Activated naive CD4-positive, alpha-beta T cell treated with anti-CD3 and anti-CD28 coated beads for 36 hours (primary cell): ENCODE data around the gene NRF1. TPM values are rescaled to one million over a fixed set of nuclear protein-coding genes. Genes with fewer than 3 reads are reported as not detected.
A peak's percentile ranks its signal among the peaks of the same experiment; 100 is the strongest.

Source experiments
- CTCF ChIA-PET: fragments of 350-600 bp; sonication (Branson Sonifier 250); formaldehyde crosslinking; loops from one replicate; lab custom pipeline; 2021; ENCODE audit warnings: antibody characterized with exemption; lab: Charles Lee
- DNase-seq: peaks from one replicate; pipeline ENCODE4 v3.0.0-alpha.2; 2020
- H3K27ac Mint-ChIP-seq: one replicate; pipeline ENCODE4 v1.8.0; 2021; ENCODE audit warnings: mild to moderate bottlenecking, mixed read lengths
- H3K27me3 Mint-ChIP-seq: one replicate; pipeline ENCODE4 v1.8.0; 2021; ENCODE audit warnings: low read depth, mixed read lengths
- H3K36me3 Mint-ChIP-seq: one replicate; pipeline ENCODE4 v1.8.0; 2021; ENCODE audit warnings: low read depth, mixed read lengths
- H3K4me1 Mint-ChIP-seq: one replicate; pipeline ENCODE4 v1.8.0; 2021; ENCODE audit warnings: low read depth, mixed read lengths
- H3K4me3 Mint-ChIP-seq: one replicate; pipeline ENCODE4 v1.8.0; 2021; ENCODE audit warnings: mild to moderate bottlenecking, moderate library complexity, mixed read lengths
- H3K9me3 Mint-ChIP-seq: one replicate; pipeline ENCODE4 v1.8.0; 2021; ENCODE audit warnings: mixed read lengths
- intact Hi-C: fragments of 100-400 bp; cut with micrococcal nuclease; formaldehyde crosslinking; loops from one replicate; pipeline ENCODE4 v1.15.1; 2023
- total RNA-seq, 2 experiments: library from RNA; stranded (reverse); gene quantifications; one replicate each; pipeline ENCODE4 v1.2.3, GENCODE V29; 2021

Gene NRF1
- total RNA-seq, 2 experiments from 2014 or later: 18.5 to 21.5 TPM

- Mint-ChIP-seq H3K36me3 (peaks cover 35% of the 10 kb centered on the region), H3K27ac (peak overlapping the region; percentile 98), H3K27me3 (no peaks in the 10 kb centered on the region), H3K4me3 (peak overlapping the region; percentile 97), H3K4me1 (peaks cover 49% of the 10 kb centered on the region), H3K9me3 (no peaks in the 10 kb centered on the region)
- CTCF ChIA-PET: interaction anchor here (1.3 to 1.4 kb wide), 2 partner anchors 30 to 220 kb away, joined by 3 read pairs; no protein-coding TSS in a partner anchor
- no peak for DNase-seq
- intact Hi-C loops: loop anchor here (2.0 to 10.0 kb wide), 3 partner anchors 171 to 385 kb away; partner anchors contain the start of gene AHCYL2
These were observed 1.9 kb upstream of the NRF1 start for GRCh38 chr7:129609666-129610065.

- intact Hi-C loops: loop anchor here (1.0 to 10.0 kb wide), 6 partner anchors 79 to 386 kb away; partner anchors contain the start of genes AHCYL2 and SMKR1
- H3K36me3 Mint-ChIP-seq: peaks cover 35% of the 10 kb centered on the region
These were observed 743 bp upstream of the NRF1 start for GRCh38 chr7:129610709-129611245.

GRCh38 chr7:129612112-129613015, 844 bp downstream of the NRF1 start:
- H3K27ac Mint-ChIP-seq: peak overlapping the region; percentile 87

More at GRCh38 chr7:129610709-129611245, 743 bp upstream of the NRF1 start:
- DNase-seq: peak; percentile 22
- Mint-ChIP-seq H3K4me1 (peaks cover 56% of the 10 kb centered on the region), H3K4me3 (peak overlapping the region; percentile 97), H3K9me3 (no peaks in the 10 kb centered on the region), H3K27ac (peak overlapping the region; percentile 98), H3K27me3 (no peaks in the 10 kb centered on the region)
- CTCF ChIA-PET: interaction anchor here (0.6 to 1.6 kb wide), 3 partner anchors 29 to 235 kb away, joined by 3 to 5 read pairs (median 3); no protein-coding TSS in a partner anchor

GRCh38 chr7:129613016-129613337, 1.5 kb downstream of the NRF1 start:
- H3K36me3 Mint-ChIP-seq: peaks cover 25% of the 10 kb centered on the region
- peak overlapping the region; percentile 84 for H3K4me3 Mint-ChIP-seq
- no peaks in the 10 kb centered on the region for H3K27me3 Mint-ChIP-seq
- DNase-seq: no peak
- intact Hi-C loops: loop anchor here (10.0 kb wide), 1 partner anchor 388 kb away; the partner anchor contains the start of gene AHCYL2
- H3K9me3 Mint-ChIP-seq: no peaks in the 10 kb centered on the region
- H3K27ac Mint-ChIP-seq: peak overlapping the region; percentile 87
- peaks cover 60% of the 10 kb centered on the region for H3K4me1 Mint-ChIP-seq
- CTCF ChIA-PET: interaction anchor here (0.7 to 2.5 kb wide), 13 partner anchors 8 to 351 kb away, joined by 3 to 14 read pairs (median 5); no protein-coding TSS in a partner anchor

More at GRCh38 chr7:129612112-129613015, 844 bp downstream of the NRF1 start:
- no peaks in the 10 kb centered on the region for H3K9me3 Mint-ChIP-seq
- H3K27me3 Mint-ChIP-seq: no peaks in the 10 kb centered on the region
- peaks cover 26% of the 10 kb centered on the region for H3K36me3 Mint-ChIP-seq
- peak; percentile 48 for DNase-seq
- H3K4me1 Mint-ChIP-seq: peaks cover 57% of the 10 kb centered on the region
- intact Hi-C loops: loop anchor here (1.0 to 10.0 kb wide), 3 partner anchors 23 to 388 kb away; partner anchors contain the start of gene AHCYL2
- CTCF ChIA-PET: interaction anchor here (0.7 to 2.5 kb wide), 16 partner anchors 9 to 350 kb away, joined by 3 to 14 read pairs (median 5); no protein-coding TSS in a partner anchor
- H3K4me3 Mint-ChIP-seq: peak overlapping the region; percentile 84

GRCh38 chr7:129615018-129615417, 3.5 kb downstream of the NRF1 start:
- Mint-ChIP-seq H3K4me1 (peaks cover 66% of the 10 kb centered on the region), H3K36me3 (peaks cover 11% of the 10 kb centered on the region), H3K27me3 (no peaks in the 10 kb centered on the region), H3K27ac (peak overlapping the region; percentile 73), H3K9me3 (no peaks in the 10 kb centered on the region), H3K4me3 (no peak overlapping the region)
- intact Hi-C loops: loop anchor here (1.0 to 10.0 kb wide), 5 partner anchors 176 to 395 kb away; partner anchors contain the start of gene AHCYL2
- CTCF ChIA-PET: interaction anchor here (0.6 to 1.4 kb wide), 10 partner anchors 9 to 394 kb away, joined by 3 to 5 read pairs (median 3); no protein-coding TSS in a partner anchor
- peak; percentile 77 for DNase-seq

- no peak for DNase-seq
- Mint-ChIP-seq H3K36me3 (peaks cover 3% of the 10 kb centered on the region), H3K27ac (no peak overlapping the region), H3K4me3 (no peak overlapping the region), H3K27me3 (no peaks in the 10 kb centered on the region), H3K9me3 (no peaks in the 10 kb centered on the region), H3K4me1 (peaks cover 61% of the 10 kb centered on the region)
- intact Hi-C loops: loop anchor here (10.0 kb wide), 1 partner anchor 392 kb away; the partner anchor contains the start of gene AHCYL2
- CTCF ChIA-PET: interaction anchor here (1.4 kb wide), 1 partner anchor 11 kb away, joined by 5 read pairs; no protein-coding TSS in a partner anchor
These were observed 5.0 kb downstream of the NRF1 start for GRCh38 chr7:129616530-129616929.

- no peak for DNase-seq
- intact Hi-C loops: loop anchor here (10.0 kb wide), 1 partner anchor 392 kb away; the partner anchor contains the start of gene AHCYL2
- H3K9me3 Mint-ChIP-seq: no peaks in the 10 kb centered on the region
- peaks cover 63% of the 10 kb centered on the region for H3K4me1 Mint-ChIP-seq
- CTCF ChIA-PET: interaction anchor here (0.6 kb wide), 1 partner anchor 40 kb away, joined by 3 read pairs; no protein-coding TSS in a partner anchor
- H3K36me3 Mint-ChIP-seq: peaks cover 3% of the 10 kb centered on the region
- no peaks in the 10 kb centered on the region for H3K27me3 Mint-ChIP-seq
- no peak overlapping the region for H3K4me3 Mint-ChIP-seq
- no peak overlapping the region for H3K27ac Mint-ChIP-seq
These were observed 5.7 kb downstream of the NRF1 start for GRCh38 chr7:129617178-129617577.

- CTCF ChIA-PET: interaction anchor here (0.6 kb wide), 1 partner anchor 40 kb away, joined by 3 read pairs; no protein-coding TSS in a partner anchor
- no peaks in the 10 kb centered on the region for H3K9me3 Mint-ChIP-seq
- peaks cover 3% of the 10 kb centered on the region for H3K36me3 Mint-ChIP-seq
- intact Hi-C loops: loop anchor here (10.0 kb wide), 1 partner anchor 393 kb away; the partner anchor contains the start of gene AHCYL2
- H3K4me3 Mint-ChIP-seq: no peak overlapping the region
- H3K27ac Mint-ChIP-seq: no peak overlapping the region
- DNase-seq: no peak
- H3K27me3 Mint-ChIP-seq: no peaks in the 10 kb centered on the region
- H3K4me1 Mint-ChIP-seq: peaks cover 65% of the 10 kb centered on the region
These were observed 6.1 kb downstream of the NRF1 start for GRCh38 chr7:129617652-129618051.

GRCh38 chr7:129626896-129627295, 15.4 kb downstream of the NRF1 start:
- H3K4me1 Mint-ChIP-seq: peaks cover 42% of the 10 kb centered on the region
- DNase-seq: no peak
- no peak overlapping the region for H3K27ac Mint-ChIP-seq
- H3K9me3 Mint-ChIP-seq: no peaks in the 10 kb centered on the region
- CTCF ChIA-PET: interaction anchor here (1.4 kb wide), 1 partner anchor 8 kb away, joined by 3 read pairs; no protein-coding TSS in a partner anchor
- intact Hi-C loops: no loop called here
- no peaks in the 10 kb centered on the region for H3K36me3 Mint-ChIP-seq
- H3K27me3 Mint-ChIP-seq: no peaks in the 10 kb centered on the region
- H3K4me3 Mint-ChIP-seq: no peak overlapping the region

GRCh38 chr7:129630341-129630740, 18.8 kb downstream of the NRF1 start:
- intact Hi-C loops: no loop called here
- Mint-ChIP-seq H3K4me1 (peaks cover 40% of the 10 kb centered on the region), H3K27ac (no peak overlapping the region)

GRCh38 chr7:129634361-129635034, 23.0 kb downstream of the NRF1 start:
- no peaks in the 10 kb centered on the region for H3K36me3 Mint-ChIP-seq
- CTCF ChIA-PET: interaction anchor here (0.6 to 2.0 kb wide), 15 partner anchors 8 to 467 kb away, joined by 3 to 8 read pairs (median 3); no protein-coding TSS in a partner anchor
- intact Hi-C loops: loop anchor here (1.0 to 5.0 kb wide), 7 partner anchors 22 to 412 kb away; partner anchors contain the start of gene SMKR1
- H3K9me3 Mint-ChIP-seq: no peaks in the 10 kb centered on the region
- peaks cover 47% of the 10 kb centered on the region for H3K4me1 Mint-ChIP-seq
- no peak for DNase-seq
- no peaks in the 10 kb centered on the region for H3K27me3 Mint-ChIP-seq
- peak overlapping the region; percentile 72 for H3K27ac Mint-ChIP-seq
- no peak overlapping the region for H3K4me3 Mint-ChIP-seq

More at GRCh38 chr7:129630341-129630740, 18.8 kb downstream of the NRF1 start:
- no peak for DNase-seq
- CTCF ChIA-PET: interaction anchor here (0.7 to 1.1 kb wide), 2 partner anchors 17 to 108 kb away, joined by 4 to 5 read pairs; no protein-coding TSS in a partner anchor
- H3K27me3 Mint-ChIP-seq: no peaks in the 10 kb centered on the region
- no peak overlapping the region for H3K4me3 Mint-ChIP-seq
- no peaks in the 10 kb centered on the region for H3K9me3 Mint-ChIP-seq
- H3K36me3 Mint-ChIP-seq: no peaks in the 10 kb centered on the region
